Measurements from ENCODE around the gene DHRS12. TPM values are rescaled to one million over a fixed set of nuclear protein-coding genes. Genes with fewer than 3 reads are reported as not detected.
A peak's percentile ranks its signal among the peaks of the same experiment; 100 is the strongest.

Gene DHRS12
- 14.4 to 17.3 TPM (median 16.0 TPM) in 3 replicates for total RNA-seq

GRCh38 chr13:51803422-51804294 lies at the start of gene DHRS12:
DHRS12 (minus strand) TSS chr13:51804163; CDS start chr13:51799659, 4,504 bp downstream.
- Mint-ChIP-seq H3K36me3 (no peaks in the 10 kb centered on the region), H3K4me1 (peaks cover 33% of the 10 kb centered on the region), H3K9me3 (no peaks in the 10 kb centered on the region), H3K4me3 (peak within 1 kb of the TSS; percentile 83), H3K27ac (peak within 1 kb of the TSS; percentile 95), H3K27me3 (ENCODE audit: low read depth) (no peaks in the 10 kb centered on the region)
- no peak for TF ChIP-seq CTCF (IDR thresholded peaks at IDR 0.05; ENCODE audit: unreplicated experiment)
- DNase-seq (ENCODE audit: low spot score in 2 of 2, unreplicated experiment in 2 of 2) = peak; percentile 68 to 85

- no peak overlapping the region for H3K27ac Mint-ChIP-seq
- no peak overlapping the region for H3K4me3 Mint-ChIP-seq
- no peak for DNase-seq (ENCODE audit: low spot score in 2 of 2, unreplicated experiment in 2 of 2)
- peaks cover 1% of the 10 kb centered on the region for H3K27me3 Mint-ChIP-seq (ENCODE audit: low read depth)
- peak; percentile 29 for TF ChIP-seq CTCF (IDR thresholded peaks at IDR 0.05; ENCODE audit: unreplicated experiment)
- peaks cover 9% of the 10 kb centered on the region for H3K9me3 Mint-ChIP-seq
- H3K36me3 Mint-ChIP-seq = no peaks in the 10 kb centered on the region
- H3K4me1 Mint-ChIP-seq = peaks cover 6% of the 10 kb centered on the region
These were observed 45.5 kb upstream of the DHRS12 start for GRCh38 chr13:51849145-51850101.

- Mint-ChIP-seq H3K4me3 (no peak overlapping the region), H3K4me1 (peaks cover 6% of the 10 kb centered on the region), H3K9me3 (peaks cover 9% of the 10 kb centered on the region), H3K27ac (no peak overlapping the region), H3K36me3 (no peaks in the 10 kb centered on the region), H3K27me3 (ENCODE audit: low read depth) (peaks cover 1% of the 10 kb centered on the region)
- DNase-seq (ENCODE audit: low spot score in 2 of 2, unreplicated experiment in 2 of 2) = no peak
- no peak for TF ChIP-seq CTCF (IDR thresholded peaks at IDR 0.05; ENCODE audit: unreplicated experiment)
These were observed 44.7 kb upstream of the DHRS12 start for GRCh38 chr13:51848674-51849073.

- H3K4me1 Mint-ChIP-seq = peaks cover 6% of the 10 kb centered on the region
- H3K36me3 Mint-ChIP-seq = no peaks in the 10 kb centered on the region
These were observed 42.8 kb upstream of the DHRS12 start for GRCh38 chr13:51846756-51847155.

More at GRCh38 chr13:51846756-51847155, 42.8 kb upstream of the DHRS12 start:
- no peak for DNase-seq (ENCODE audit: low spot score in 2 of 2, unreplicated experiment in 2 of 2)
- peaks cover 1% of the 10 kb centered on the region for H3K27me3 Mint-ChIP-seq (ENCODE audit: low read depth)
- H3K27ac Mint-ChIP-seq = no peak overlapping the region
- H3K4me3 Mint-ChIP-seq = no peak overlapping the region
- peaks cover 9% of the 10 kb centered on the region for H3K9me3 Mint-ChIP-seq
- no peak for TF ChIP-seq CTCF (IDR thresholded peaks at IDR 0.05; ENCODE audit: unreplicated experiment)

All from mesothelial cell of epicardium (in vitro differentiated cells).